GM21381 (cell line): ENCODE measurements around the gene CCDC127.
"Not testable (repeated sequence)": the region's sequence is repeated elsewhere in the genome, so short reads cannot be mapped to it uniquely, and the experiment has no call there.

Source experiments
- ATAC-seq: cut with Tn5 transposase; IDR thresholded peaks from one replicate; pipeline ENCODE4 v1.9.1; 2021; ENCODE audit warnings: mild to moderate bottlenecking, moderate library complexity; ENCODE audit not compliant: unreplicated experiment

The CCDC127 gene

DNA sequence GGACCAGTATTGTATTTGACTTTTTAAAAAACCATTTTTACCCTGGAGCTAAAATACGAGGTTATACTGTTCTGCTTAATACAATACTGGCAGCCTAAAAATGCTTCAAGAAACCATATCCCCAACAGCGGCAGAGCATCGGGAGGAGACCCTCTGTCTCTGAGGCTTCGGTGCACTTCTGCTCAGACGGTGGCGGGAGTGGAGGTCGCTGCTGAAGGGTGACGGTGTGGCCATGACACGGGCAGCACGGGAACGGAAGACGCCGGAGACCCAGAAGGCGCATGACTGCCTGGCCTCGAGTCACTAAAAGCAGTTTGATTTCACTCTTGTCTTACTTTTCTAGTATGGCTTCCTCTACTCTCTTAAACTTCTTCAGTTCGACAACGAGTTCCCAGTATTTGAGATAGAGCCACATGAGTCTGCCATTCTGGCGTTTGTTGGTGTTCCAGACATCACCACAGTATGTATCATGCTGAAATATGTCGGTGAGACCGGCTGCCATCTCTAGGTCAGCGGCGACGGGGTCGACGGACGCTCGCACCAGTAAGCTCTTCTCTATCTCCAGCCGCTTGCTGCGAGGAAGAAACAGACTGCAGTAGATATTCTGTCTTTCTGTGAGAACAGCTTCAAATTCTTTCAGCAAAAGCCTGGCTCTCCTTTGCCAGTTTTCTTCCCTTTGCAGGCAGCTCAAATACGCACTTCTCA, 12.8 kb downstream of the CCDC127 start:
- no peak for ATAC-seq

DNA sequence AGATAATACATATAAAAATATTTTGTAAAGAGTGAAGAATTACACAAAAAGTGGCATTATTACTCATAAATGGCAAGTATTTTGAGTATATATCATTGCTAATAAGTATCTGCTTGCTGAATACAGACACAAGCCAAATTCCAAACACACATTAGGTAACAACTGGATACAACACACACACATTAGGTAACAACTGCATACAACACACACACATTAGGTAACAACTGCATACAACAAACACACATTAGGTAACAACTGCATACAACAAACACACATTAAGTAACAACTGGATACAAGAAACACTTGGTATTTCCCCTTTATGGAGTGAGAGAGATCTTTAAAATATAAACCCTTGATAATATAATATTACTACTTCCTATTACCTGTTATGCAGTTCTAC, 13.5 kb downstream of the CCDC127 start:
- ATAC-seq, result no peak

DNA sequence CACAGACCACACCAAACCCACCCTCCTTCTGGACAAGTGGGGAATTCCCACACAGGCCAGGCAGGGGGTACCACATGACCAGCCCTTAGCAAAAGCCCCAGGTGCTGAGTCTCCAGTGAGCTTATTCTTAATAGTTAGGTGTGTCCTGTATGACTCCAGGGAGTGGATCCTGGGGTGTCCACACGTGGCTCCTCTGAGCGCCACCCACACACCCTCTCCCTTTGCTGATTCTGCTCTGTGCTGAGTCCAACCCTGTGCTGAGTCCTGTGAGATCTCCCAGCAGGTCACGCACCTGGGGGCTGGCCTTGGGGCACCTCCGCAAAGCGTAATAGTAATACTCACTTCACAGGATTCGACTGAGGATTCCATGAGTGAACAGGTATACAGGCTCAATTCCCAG, 14.0 kb downstream of the CCDC127 start:
- no peak for ATAC-seq

- ATAC-seq, result no peak
Observed at GRCh38 chr5:203246-203930, 14.6 kb downstream of the CCDC127 start.

- ATAC-seq, result no peak
Observed at GRCh38 chr5:201672-202071, 16.3 kb downstream of the CCDC127 start.

DNA sequence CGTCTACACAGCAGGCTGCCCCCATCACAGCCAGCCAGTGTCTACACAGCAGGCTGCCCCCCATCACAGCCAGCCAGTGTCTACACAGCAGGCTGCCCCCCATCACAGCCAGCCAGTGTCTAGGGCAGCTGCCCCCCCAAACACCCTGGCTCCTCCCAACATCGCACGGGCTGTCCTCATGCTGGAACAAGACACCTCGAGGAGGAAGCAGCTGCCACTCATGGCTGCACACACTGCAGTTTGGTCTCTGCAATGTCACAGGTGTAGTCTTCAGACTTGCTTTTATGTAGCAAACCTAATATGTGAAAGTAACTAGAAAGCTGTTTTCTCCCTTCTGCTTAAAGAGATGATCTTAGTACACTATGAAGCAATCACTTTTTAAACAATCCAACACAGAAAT, 17.0 kb downstream of the CCDC127 start:
- no peak for ATAC-seq

- ATAC-seq, result no peak
Observed at GRCh38 chr5:199950-200645, 17.9 kb downstream of the CCDC127 start.

- ATAC-seq, result no peak
Observed at GRCh38 chr5:199197-199949, 18.6 kb downstream of the CCDC127 start.

- ATAC-seq, result no peak
Observed at GRCh38 chr5:198516-199196, 19.3 kb downstream of the CCDC127 start.

GRCh38 chr5:197892-198489, 20.0 kb downstream of the CCDC127 start:
- ATAC-seq, result no peak

- ATAC-seq, result not testable (repeated sequence)
Observed at GRCh38 chr5:197031-197430, 20.9 kb downstream of the CCDC127 start.

- no peak for ATAC-seq
Observed at GRCh38 chr5:196350-196749, 21.6 kb downstream of the CCDC127 start.

DNA sequence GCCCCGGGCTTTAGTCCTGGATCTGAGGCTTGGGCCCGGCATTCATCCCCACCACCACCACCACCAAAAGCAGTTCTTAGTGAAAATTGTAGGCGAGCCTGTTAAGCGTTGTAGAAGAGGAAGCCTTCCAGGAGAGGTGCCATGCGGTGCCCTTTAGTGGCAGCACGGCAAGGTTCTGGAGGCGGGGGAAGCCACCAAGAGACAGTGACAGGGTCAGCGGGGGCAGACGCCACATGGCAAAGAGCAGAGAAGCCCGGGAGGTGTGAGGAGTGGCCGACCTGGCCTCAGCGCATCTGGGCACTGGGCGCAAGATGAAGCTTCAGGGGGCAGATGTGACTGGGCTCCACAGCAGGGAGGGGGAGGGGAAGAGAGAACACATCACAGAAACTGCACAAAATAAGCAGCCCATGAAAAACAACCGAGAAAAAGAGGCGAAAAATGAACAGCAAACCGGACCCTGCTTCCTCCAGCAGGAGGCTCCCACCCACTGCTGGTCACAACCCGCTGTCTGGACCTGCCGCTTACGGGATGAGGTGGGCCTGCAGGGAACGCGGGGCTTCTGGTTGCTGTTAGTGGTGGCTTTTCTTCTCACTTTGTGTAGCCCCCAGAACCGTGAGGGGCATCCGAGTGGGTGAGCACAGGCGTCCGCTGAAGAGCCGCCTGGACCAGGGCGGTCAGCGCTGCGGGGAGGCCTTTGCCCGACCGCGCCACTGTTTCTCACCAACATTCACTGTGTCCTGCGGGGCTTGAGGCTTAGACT, 22.4 kb downstream of the CCDC127 start:
- no peak for ATAC-seq

GRCh38 chr5:194603-195209, 23.2 kb downstream of the CCDC127 start:
- ATAC-seq, result no peak

GRCh38 chr5:194102-194501, 23.9 kb downstream of the CCDC127 start:
- ATAC-seq, result no peak

DNA sequence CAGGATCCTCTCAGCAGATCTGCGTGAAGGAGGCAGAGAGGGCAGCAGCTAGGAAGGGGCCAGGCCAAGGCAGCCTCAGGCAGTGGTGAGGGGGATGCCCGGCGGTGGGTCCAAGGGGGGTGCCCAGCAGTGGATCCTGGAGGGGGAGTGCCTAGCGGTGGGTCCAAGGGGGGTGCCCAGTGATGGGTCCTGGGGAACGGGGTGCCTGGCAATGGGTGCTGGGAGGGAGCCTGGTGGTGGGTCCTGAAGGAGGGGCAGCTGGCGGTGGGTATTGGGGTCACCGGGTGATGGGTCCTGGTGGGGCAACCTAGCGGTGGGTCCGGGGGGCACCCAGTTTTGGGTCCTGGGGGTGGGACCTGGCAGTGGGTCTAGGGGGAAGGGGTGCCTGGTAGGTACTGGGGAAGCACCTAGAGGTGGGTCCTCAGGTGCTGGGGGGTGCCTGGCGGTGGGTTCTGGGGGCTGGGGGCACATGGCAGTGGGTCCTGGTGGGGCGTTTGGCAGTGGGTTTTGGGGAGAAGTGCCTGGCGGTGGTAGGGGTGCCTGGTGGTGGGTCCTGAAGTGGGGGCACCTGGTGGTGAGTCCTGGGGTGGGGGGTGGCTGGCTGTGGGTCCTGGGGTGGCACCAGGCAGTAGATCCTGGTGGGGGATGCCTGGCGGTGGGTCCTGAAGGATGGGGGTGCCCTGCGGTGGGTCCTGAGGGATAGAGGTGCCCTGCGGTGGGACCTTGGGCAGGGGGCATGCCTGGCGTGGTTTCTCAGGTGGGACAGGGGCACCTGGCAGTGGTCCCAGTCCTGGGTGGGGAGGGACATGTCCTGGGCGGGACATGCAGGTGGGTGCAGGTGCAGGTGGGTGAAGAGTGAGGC, 24.8 kb downstream of the CCDC127 start:
- no peak for ATAC-seq

- ATAC-seq, result no peak
Observed at GRCh38 chr5:192691-192969, 25.3 kb downstream of the CCDC127 start.

GRCh38 chr5:191949-192690, 25.8 kb downstream of the CCDC127 start:
- ATAC-seq, result no peak
